ENCODE data around the gene SNX25.

- TF ChIP-seq CTCF (conservative IDR thresholded peaks at IDR 0.05; ENCODE audit: low read depth, low read length) (no peak), EZH2 (IDR thresholded peaks at IDR 0.05; ENCODE audit: borderline replicate concordance, low read depth, low read length, poor library complexity, severe bottlenecking) (no peak)
These were observed 186.7 kb downstream of the SNX25 start for GRCh38 chr4:185395956-185396723.

Data from A673 (cell line).